A549 (cell line): ENCODE results near the gene SNORC.

ENCODE experiments used
- BHLHE40 ChIP-seq: IDR thresholded peaks from 2 replicates; pipeline ENCODE4 v1.6.1; 2012; ENCODE audit warnings: low read depth, low read length, inconsistent platforms
- CTCF ChIP-seq: fragments of >200 bp; sonication (Bioruptor Twin); formaldehyde crosslinking; IDR thresholded peaks from 3 replicates; pipeline ENCODE4 v1.5.1; 2016
- EHMT2 ChIP-seq: fragments of 200-600 bp; sonication (generic); IDR thresholded peaks from 2 replicates; pipeline ENCODE4 v1.6.1; 2016; ENCODE audit warnings: antibody characterized with exemption, low read depth, mild to moderate bottlenecking, moderate library complexity
- EP300 ChIP-seq, 2 experiments: fragments of >200 bp; sonication (Bioruptor Twin); formaldehyde crosslinking; IDR thresholded peaks; 2 replicates in 1 of 2; 3 replicates in 1 of 2; pipeline ENCODE4 v1.6.1; 2016 to 2017
- JUNB ChIP-seq: fragments of >200 bp; sonication (Bioruptor Twin); formaldehyde crosslinking; IDR thresholded peaks from 2 replicates; pipeline ENCODE4 v1.6.1; 2016
- MAX ChIP-seq: IDR thresholded peaks from 2 replicates; pipeline ENCODE4 v1.6.1; 2012
- POLR2A ChIP-seq: IDR thresholded peaks from 2 replicates; pipeline ENCODE4 v1.6.1; 2012; ENCODE audit warnings: mild to moderate bottlenecking, low read length
- RAD21 ChIP-seq, 2 experiments: fragments of >200 bp in 1 of 2; sonication (Bioruptor Twin) in 1 of 2; formaldehyde crosslinking in 1 of 2; IDR thresholded peaks in 1 of 2; conservative IDR thresholded peaks in 1 of 2; 2 replicates in 1 of 2; 3 replicates in 1 of 2; pipeline ENCODE4 v1.6.1; 2012 to 2018; ENCODE audit warnings: inconsistent platforms in 1 of 2
- RFX5 ChIP-seq: fragments of 450-650 bp; IDR thresholded peaks from 2 replicates; pipeline ENCODE4 v1.7.1; 2014; ENCODE audit warnings: antibody characterized with exemption, mild to moderate bottlenecking, moderate library complexity
- TF ChIP-seq, protein P1 (sequence below): fragments of 450-650 bp; IDR thresholded peaks from 2 replicates; pipeline ENCODE4 v1.6.1; 2014; ENCODE audit warnings: antibody characterized with exemption
- TF ChIP-seq, protein P2 (sequence below): fragments of 200-600 bp; sonication (generic); IDR thresholded peaks from 2 replicates; pipeline ENCODE4 v1.6.1; 2016; ENCODE audit warnings: antibody characterized with exemption, mild to moderate bottlenecking, moderate library complexity

DNA sequence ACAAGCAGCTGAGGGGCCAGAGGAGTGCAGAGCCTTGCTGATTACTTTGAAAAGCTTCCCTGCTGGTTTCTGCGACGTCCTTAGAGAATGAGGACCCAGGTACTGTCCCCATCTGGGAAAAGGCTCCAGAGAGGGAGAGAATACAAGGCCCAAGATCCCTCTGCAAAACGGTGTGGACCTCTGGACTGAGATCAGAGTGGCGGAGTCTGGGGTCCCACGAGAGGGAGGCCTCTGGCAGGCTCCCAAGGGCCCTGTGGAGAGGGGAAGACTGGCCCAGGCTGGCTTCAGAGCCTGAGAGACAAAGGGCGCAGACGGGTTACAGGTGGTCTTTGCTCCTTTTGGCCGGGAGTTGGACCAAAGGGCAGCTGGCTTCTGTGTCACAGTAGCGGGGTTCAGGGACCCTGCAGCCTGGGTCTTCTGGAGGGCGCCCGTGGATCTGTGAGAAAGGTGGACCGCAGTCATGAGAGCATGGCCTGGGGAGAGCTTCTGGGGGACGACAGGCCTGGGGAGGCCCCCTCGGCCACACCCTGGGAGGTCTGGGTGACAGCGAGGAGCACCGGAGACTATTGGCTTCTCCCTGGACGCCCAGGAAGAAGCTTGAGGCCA lies 805 bp downstream of the SNORC start:
- no peak for TF ChIP-seq RFX5
- TF ChIP-seq CTCF = no peak
- no peak for TF ChIP-seq EP300 (IDR thresholded peaks at IDR 0.05)
- TF ChIP-seq, protein P1, sequence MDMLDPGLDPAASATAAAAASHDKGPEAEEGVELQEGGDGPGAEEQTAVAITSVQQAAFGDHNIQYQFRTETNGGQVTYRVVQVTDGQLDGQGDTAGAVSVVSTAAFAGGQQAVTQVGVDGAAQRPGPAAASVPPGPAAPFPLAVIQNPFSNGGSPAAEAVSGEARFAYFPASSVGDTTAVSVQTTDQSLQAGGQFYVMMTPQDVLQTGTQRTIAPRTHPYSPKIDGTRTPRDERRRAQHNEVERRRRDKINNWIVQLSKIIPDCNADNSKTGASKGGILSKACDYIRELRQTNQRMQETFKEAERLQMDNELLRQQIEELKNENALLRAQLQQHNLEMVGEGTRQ = no peak
- TF ChIP-seq, protein P2, sequence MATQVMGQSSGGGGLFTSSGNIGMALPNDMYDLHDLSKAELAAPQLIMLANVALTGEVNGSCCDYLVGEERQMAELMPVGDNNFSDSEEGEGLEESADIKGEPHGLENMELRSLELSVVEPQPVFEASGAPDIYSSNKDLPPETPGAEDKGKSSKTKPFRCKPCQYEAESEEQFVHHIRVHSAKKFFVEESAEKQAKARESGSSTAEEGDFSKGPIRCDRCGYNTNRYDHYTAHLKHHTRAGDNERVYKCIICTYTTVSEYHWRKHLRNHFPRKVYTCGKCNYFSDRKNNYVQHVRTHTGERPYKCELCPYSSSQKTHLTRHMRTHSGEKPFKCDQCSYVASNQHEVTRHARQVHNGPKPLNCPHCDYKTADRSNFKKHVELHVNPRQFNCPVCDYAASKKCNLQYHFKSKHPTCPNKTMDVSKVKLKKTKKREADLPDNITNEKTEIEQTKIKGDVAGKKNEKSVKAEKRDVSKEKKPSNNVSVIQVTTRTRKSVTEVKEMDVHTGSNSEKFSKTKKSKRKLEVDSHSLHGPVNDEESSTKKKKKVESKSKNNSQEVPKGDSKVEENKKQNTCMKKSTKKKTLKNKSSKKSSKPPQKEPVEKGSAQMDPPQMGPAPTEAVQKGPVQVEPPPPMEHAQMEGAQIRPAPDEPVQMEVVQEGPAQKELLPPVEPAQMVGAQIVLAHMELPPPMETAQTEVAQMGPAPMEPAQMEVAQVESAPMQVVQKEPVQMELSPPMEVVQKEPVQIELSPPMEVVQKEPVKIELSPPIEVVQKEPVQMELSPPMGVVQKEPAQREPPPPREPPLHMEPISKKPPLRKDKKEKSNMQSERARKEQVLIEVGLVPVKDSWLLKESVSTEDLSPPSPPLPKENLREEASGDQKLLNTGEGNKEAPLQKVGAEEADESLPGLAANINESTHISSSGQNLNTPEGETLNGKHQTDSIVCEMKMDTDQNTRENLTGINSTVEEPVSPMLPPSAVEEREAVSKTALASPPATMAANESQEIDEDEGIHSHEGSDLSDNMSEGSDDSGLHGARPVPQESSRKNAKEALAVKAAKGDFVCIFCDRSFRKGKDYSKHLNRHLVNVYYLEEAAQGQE = no peak
- no peak for TF ChIP-seq EHMT2
- TF ChIP-seq POLR2A = no peak
- TF ChIP-seq RAD21 (conservative IDR thresholded peaks at IDR 0.05 in 1 of 2, IDR thresholded peaks at IDR 0.05 in 1 of 2) = no peak
- TF ChIP-seq JUNB = no peak
- TF ChIP-seq MAX = no peak
- TF ChIP-seq BHLHE40 = no peak
